ENCODE results near the gene SMPDL3B.

- TF ChIP-seq CTCF (optimal IDR thresholded peaks at IDR 0.05 in 1 of 3, IDR thresholded peaks at IDR 0.05 in 1 of 3, conservative IDR thresholded peaks at IDR 0.05 in 1 of 3; ENCODE audit: extremely low read depth in 1 of 3, insufficient read depth in 2 of 3, low read length in 3 of 3) (peak in 2 of 3 experiments; percentile 27 to 37), EZH2 (IDR thresholded peaks at IDR 0.05; ENCODE audit: low read length) (no peak)
These were observed 5.5 kb downstream of the SMPDL3B start for GRCh38 chr1:27940297-27940696.
